NK-92 treated with Interleukin-12 subunit alpha and Interleukin-12 subunit beta, amount 100 ng/mL, for 24 hours (cell line): ENCODE measurements around the gene PLA2G2C.

Source experiments
- DNase-seq: peaks from one replicate; lab custom pipeline; 2025; lab: John Stamatoyannopoulos, UW

PLA2G2C gene

DNA sequence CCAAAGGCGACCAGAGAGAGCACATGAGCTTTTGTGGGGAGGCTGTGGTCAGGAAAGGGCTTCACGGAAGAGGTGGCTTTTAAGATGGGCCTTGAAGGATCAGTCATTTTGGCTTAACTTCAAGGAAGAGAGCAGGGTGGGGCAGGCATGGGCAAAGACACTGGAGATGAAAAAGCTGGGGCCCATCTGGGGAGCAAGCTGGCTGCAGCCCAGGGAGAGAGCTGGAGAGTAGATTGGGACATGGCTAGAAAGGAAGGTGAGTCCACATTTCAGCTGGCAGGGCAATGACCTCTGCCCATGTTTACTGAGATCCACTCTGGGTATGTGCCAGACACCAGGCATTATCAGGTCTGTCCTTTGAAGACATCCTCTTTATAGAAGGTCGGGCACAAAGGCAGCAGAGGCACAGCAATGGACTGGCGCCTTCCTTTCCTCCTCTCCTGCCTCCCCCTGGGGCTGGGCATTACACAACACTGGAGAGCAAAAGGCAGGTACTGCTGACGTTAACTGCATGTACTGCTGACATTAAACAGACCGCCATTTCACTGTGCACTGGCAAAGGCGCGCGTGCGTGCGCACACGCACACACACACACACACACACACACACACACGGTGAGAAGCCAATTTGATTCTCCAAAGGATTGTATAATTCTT lies 2.6 kb downstream of the PLA2G2C start:
- DNase-seq: no peak

DNA sequence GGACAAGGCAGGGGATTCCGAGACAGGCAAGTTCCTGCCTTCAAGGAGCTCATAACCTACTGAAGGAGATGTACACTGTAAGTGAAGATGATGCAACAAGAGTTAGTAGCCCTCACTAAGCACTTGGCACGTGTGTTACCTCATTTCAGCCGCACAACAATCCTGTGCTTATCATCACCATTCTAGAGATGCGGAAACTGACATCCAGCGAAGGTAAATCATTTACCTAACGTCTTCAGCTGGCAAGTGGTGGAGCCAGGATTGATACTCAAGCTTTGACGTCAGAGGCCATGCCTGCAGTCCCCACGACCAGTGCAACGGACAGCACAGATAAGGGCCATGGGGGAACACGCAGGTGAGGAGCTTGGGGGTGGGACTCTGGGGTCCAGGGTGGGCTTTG lies 3.3 kb downstream of the PLA2G2C start:
- DNase-seq: no peak

DNA sequence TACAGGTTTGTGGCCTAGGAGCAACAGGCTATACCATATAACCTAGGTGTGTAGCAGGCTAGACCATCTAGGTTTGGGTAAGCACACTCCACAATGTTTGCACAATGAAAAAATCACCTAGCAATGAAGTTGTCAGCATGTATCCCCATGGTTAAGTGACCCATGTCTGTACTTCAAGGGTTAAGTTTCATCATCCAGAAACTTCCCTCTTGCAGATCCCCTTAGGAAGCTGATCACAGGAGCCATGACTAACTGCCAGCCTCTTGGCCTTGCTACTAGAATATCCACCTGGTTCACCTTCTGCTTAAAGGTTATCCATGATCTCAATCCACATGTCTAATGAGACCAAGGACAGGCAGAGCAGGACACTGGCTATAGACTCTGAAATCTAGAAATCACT lies 3.9 kb downstream of the PLA2G2C start:
- no peak for DNase-seq

- no peak for DNase-seq
Observed at GRCh38 chr1:20180844-20181207, 5.5 kb downstream of the PLA2G2C start.

GRCh38 chr1:20180129-20180843 lies 6.0 kb downstream of the PLA2G2C start:
- no peak for DNase-seq

- no peak for DNase-seq
Observed at GRCh38 chr1:20179371-20180128, 6.8 kb downstream of the PLA2G2C start.

DNA sequence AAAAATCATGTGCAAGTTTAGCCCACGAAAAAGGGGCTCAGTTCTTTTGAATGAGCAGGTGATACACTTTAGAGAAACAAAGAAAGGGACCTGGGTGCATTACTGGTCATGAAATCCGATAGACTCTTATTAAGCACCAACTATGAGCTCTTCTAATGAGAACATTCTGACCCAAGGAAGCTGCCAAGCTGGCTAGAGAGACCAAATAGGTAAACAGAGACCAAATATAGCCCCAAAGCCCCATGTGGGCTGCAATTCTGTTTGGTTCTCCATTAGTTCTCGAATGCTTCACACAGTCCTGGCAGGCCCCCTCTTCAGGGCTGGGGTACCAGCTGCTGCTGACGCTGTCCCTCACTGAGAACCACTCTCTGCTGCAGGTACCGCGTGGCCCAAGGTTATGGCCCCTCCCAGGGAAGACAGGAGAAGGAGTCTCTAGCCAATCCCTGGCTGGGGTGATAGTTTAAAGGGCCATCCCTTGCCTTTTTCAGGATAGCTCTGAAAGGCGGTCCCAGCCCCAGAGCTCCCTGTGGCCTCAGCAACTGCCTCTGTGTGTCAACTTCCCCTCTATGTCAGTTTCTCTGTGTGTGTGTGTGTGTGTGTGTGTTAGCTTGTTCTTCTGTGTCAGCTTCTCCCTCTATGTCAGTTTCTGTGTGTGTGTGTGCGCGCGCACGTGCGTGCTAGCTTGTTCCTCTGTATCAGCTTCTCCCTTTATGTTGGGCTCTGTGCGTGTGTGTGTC lies 7.5 kb downstream of the PLA2G2C start:
- DNase-seq: no peak

GRCh38 chr1:20174937-20175666 lies 11.2 kb downstream of the PLA2G2C start:
- DNase-seq: no peak

DNA sequence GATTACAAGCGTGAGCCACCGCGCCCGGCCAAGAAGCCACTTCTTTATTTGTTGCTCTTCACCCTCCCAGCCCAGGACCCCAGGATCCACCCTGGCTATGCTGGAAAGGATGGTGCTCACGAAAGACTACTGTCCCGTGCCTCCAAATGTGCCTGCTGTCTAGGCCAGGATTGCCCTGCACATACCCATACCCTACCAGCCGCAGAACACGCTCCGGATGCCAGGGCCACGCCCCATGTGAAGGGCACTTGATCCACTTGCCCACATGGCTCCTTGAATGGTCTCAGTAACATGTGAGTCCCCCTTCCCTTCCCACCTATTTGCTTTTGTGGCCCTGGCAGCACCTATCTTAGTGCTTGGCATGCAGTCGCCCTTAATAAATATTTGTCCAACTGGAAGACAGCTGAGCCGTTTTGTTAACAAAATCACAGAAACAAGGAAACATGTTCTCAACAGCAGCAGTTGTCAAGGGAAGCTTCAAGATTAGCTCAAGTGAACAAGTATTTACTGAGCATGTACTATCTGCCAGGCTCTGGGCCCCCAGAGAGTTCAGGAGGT lies 14.2 kb downstream of the PLA2G2C start:
- DNase-seq: no peak

DNA sequence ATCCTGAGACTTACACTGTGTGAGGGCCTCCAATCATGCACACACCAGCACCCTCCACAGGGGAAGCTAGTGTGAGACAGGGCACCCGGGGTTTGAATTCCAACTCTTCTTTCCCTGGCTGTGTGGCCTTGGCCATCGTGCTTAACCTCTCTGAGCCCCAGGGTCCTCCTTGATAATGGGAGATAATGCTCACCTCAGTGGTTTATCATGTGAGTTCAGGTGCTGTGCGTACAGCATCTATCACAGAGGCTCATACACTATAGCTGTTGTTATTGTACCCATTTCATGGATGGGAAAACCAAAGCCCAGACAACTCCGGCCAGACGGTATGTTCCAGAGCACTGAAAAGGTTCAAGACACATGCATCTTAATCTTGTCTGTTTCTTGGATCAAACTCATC lies 16.4 kb downstream of the PLA2G2C start:
- no peak for DNase-seq

GRCh38 chr1:20168564-20169491 lies 17.5 kb downstream of the PLA2G2C start:
- DNase-seq: no peak

- no peak for DNase-seq
Observed at GRCh38 chr1:20167126-20167525, 19.2 kb downstream of the PLA2G2C start.

DNA sequence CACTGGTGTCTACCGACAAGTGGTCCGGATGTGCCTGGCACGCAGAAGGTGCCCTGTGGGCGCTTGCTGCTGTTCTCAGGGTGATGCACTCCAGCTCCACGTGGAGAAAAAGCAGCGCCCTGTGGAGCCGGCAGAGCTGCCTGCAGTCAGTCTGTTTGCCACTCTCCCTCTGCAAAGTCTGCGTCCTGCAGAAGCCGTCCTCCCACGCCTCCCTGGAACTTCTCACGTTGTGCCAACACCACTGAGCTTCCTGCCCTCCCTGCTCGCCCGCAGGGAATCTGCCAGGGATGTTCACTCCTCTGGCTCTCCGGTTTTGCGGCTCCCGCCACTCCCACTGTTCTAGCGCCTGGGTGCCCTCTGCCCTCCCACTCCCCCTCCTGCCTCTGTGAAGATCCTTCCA lies 20.3 kb downstream of the PLA2G2C start:
- no peak for DNase-seq

DNA sequence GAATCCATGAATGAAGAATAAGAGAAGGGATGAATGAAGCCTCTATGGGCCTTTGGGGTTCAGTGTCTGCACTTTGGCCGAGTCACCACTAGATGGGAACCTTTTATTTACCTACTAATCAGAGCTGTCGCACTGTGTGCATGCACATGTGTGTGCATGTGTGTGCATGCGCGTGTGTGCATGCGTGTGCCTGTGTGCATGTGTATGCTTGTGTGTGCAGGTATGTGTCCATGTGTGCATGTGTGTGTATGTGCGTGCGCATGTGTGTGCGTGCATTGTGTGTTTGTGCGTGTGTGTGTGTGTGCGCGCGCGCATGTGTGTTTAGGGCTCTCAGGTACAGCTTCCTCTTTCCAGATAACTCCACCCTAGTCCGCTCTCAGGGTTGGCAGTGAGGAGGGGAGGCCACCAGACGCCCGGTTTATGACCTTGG lies 20.8 kb downstream of the PLA2G2C start:
- no peak for DNase-seq

DNA sequence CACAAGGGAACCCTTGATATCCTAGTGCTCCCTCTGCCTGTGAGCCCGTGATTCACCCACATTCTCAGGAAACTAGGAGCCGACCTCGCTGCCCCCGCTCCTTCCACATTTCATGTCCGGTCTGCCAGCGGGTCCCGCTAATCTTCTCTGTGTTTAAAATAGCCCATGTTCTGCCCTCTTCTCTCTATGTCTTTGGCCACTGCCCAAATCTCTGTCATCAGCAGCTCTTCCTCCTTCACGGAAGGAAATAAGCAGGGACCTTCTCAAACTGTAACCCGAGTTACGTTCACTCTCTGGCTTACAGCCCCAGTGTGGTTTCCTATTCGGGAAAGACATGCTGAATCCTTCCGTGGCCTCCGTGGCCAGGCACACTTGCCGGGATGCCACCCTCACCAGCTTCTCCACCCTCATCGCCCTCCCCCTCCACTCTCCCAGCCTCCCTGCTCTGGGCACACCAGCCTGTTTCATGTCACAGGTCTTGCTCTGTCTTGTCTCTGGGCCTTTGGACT lies 21.6 kb downstream of the PLA2G2C start:
- no peak for DNase-seq

DNA sequence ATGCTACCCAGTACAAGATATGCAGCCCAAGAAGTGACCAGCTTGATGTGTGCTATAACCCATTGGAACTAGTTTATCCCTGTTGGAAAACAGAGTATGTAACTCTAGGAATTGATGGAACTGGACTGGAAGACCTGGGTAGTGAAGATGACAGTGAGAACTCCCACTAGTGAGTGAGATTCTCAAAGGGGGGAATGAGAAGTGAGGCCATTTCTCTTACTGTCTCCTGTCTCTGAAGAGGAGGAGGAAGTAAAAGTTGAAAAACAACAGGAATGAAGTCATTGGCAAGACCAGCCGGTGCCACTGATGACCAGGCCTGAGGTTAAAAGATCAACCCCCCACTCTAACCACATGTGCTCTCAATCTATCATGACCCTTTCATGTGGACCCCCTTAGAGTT lies 26.3 kb downstream of the PLA2G2C start:
- no peak for DNase-seq

DNA sequence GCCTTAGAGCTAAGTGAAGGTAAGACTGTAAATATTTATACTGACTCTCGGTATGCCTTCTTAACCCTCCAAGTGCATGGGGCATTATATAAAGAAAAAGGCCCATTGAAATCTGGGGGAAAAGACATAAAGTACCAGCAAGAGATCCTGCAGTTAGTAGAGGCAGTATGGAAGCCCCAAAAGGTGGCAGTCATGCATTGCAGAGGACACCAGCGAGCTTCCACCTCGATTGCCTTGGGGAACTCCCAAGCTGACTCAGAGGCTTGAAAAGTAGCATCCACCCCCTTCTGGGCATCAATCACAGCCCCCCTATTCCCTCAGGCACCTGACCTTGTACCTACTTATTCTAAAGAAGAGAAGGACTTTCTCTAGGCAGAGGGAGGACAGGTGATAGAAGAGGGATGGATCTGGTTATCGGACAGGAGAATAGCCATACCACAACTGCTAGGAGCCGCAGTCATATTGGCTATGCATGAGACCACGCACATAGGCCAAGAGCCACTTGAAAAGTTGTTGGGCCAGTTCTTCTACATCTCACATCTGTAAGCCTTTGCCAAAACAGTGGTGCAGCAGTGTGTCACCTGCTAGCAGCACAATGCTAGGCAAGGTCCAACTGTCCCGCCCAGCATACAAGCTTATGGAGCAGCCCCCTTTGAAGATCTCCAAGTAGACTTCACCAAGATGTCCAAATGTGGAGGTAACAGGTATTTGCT lies 27.8 kb downstream of the PLA2G2C start:
- no peak for DNase-seq

GRCh38 chr1:20154301-20154831 lies 32.0 kb downstream of the PLA2G2C start:
- DNase-seq: no peak

- DNase-seq: no peak
Observed at GRCh38 chr1:20153000-20153418, 33.3 kb downstream of the PLA2G2C start.
